ENCODE data around the gene TOP1. TPM values are rescaled to one million over a fixed set of nuclear protein-coding genes. Genes with fewer than 3 reads are reported as not detected.

The TOP1 gene
- total and polyA plus RNA-seq, 2 of the 4 experiments (the other 2 are of a cell fraction), result 14.0 to 21.5 TPM

- Histone ChIP-seq H2AFZ (replicated peaks; ENCODE audit: low read length, poor library complexity) (no peak overlapping the region), H3K79me1 (ENCODE audit: low read depth in 1 of 2, low read length in 2 of 2) (peaks cover 14 to 76% of the 10 kb centered on the region in 2 experiments; a peak in 3 of 4 replicates), H3K23ac (ENCODE audit: low read depth, low read length) (no peak overlapping the region), H3K14ac (replicated peaks; ENCODE audit: low read depth, low read length) (no peak overlapping the region), H4K5ac (ENCODE audit: low read depth, low read length) (no peak overlapping the region), H2BK20ac (ENCODE audit: low read depth, low read length) (no peak overlapping the region), H3K4me3 (ENCODE audit: insufficient read depth, low read depth, low read length) (no peak overlapping the region), H3K18ac (ENCODE audit: low read depth, low read length) (no peak overlapping the region), H4K91ac (ENCODE audit: insufficient read depth, low read depth, low read length) (no peak overlapping the region), H2BK120ac (ENCODE audit: low read depth, low read length) (no peak overlapping the region), H2AK5ac (ENCODE audit: low read depth, low read length) (no peak overlapping the region), H3K27me3 (ENCODE audit: control insufficient read depth, insufficient read depth, low read length) (no peaks in the 10 kb centered on the region), H2BK5ac (ENCODE audit: low read depth, low read length, poor library complexity, severe bottlenecking) (no peak overlapping the region), H3K9me1 (ENCODE audit: insufficient read depth, low read length) (peaks cover 34% of the 10 kb centered on the region), H3K56ac (ENCODE audit: extremely low read depth, insufficient read depth, low read length) (no peak overlapping the region), H3K9ac (ENCODE audit: low read depth, low read length) (no peak overlapping the region), H2AK9ac (replicated peaks; ENCODE audit: low read depth, low read length, poor library complexity) (no peak overlapping the region), H3K4me2 (ENCODE audit: low read depth, low read length) (no peak overlapping the region), H4K8ac (ENCODE audit: low read depth in 2 of 2, low read length in 2 of 2) (no peak overlapping the region), H3K27ac (ENCODE audit: insufficient read depth, low read length) (no peak overlapping the region), H2BK15ac (ENCODE audit: low read depth, low read length) (no peak overlapping the region), H4K20me1 (ENCODE audit: insufficient read depth, low read length) (peaks cover 98% of the 10 kb centered on the region), H3K36me3 (ENCODE audit: control insufficient read depth, insufficient read depth, low read length) (peaks cover 8% of the 10 kb centered on the region), H3K4me1 (ENCODE audit: control insufficient read depth, insufficient read depth, low read length) (peaks cover 25% of the 10 kb centered on the region), H3K9me3 (ENCODE audit: control insufficient read depth, insufficient read depth, low read length) (no peaks in the 10 kb centered on the region), H3K4ac (ENCODE audit: low read depth, low read length) (no peak overlapping the region)
- ChIA-PET CTCF (no interaction called here), POLR2A (ENCODE audit: unreplicated experiment) (no interaction called here)
- TF ChIP-seq CHD1 (IDR thresholded peaks at IDR 0.05; ENCODE audit: low read depth, low read length) (no peak), CTCF (conservative IDR thresholded peaks at IDR 0.05; ENCODE audit: low read depth, low read length) (no peak)
- WGBS, 2 experiments (ENCODE audit: extremely low coverage in 2 of 2, insufficient read length in 1 of 2), result no CpG with 5 or more reads among the region's 2 CpGs
- DNase-seq (no peak), ATAC-seq (ENCODE audit: low read depth) (no peak)
- no TSS peak for BruUV-seq (replicated peaks)
- in situ Hi-C loops (cut with MboI; ENCODE audit: low sequenced_read_pairs) (no loop called here), dilution Hi-C loops (cut with HindIII; ENCODE audit: low sequenced_read_pairs, unreplicated experiment) (no loop called here), intact Hi-C loops (cut with micrococcal nuclease) (no loop called here)
These were observed 17.0 kb downstream of the TOP1 start for GRCh38 chr20:41045671-41046070.
